GM21367 (cell line): ENCODE measurements around the gene DCLK3.

Source experiments
- ATAC-seq: cut with Tn5 transposase; IDR thresholded peaks from one replicate; pipeline ENCODE4 v1.9.1; 2021; ENCODE audit not compliant: unreplicated experiment

Gene DCLK3

GRCh38 chr3:36679384-36680200, 84.8 kb downstream of the DCLK3 start:
- ATAC-seq: no peak

DNA sequence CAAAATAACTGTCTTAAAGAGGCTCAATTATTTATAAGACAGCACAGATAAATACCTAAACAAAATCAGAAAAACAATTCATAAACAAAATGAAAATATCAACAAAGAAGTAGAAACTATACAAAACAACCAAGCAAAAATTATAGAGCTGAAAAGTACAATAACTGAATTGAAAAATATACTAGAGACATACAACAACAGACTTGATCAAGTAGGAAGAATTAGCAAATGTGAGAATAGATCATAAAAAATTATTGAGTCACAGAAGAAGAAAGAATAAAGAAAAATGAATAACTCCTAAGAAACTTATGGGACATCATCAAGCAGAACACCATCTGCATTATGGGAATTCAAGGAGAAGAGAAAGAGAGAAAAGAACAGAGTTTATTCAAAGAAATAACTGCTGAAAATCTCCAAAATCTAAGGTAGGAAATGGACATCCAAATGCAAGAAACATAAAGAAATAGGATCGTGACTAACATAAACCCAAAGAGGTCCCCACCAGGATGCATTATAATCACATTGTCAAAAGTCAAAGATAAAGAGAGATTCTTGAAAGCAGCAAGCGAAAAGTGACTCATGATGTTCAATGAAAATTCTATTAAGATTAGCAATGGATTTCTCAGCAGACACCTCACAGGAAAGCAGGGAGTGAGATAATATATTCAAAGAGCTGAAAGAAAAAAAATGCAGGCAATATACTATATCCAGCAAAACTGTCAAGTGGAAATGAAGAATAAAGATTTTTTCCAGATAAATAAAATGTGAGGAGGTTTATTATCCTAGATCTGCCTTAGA, 85.9 kb downstream of the DCLK3 start:
- ATAC-seq: no peak

DNA sequence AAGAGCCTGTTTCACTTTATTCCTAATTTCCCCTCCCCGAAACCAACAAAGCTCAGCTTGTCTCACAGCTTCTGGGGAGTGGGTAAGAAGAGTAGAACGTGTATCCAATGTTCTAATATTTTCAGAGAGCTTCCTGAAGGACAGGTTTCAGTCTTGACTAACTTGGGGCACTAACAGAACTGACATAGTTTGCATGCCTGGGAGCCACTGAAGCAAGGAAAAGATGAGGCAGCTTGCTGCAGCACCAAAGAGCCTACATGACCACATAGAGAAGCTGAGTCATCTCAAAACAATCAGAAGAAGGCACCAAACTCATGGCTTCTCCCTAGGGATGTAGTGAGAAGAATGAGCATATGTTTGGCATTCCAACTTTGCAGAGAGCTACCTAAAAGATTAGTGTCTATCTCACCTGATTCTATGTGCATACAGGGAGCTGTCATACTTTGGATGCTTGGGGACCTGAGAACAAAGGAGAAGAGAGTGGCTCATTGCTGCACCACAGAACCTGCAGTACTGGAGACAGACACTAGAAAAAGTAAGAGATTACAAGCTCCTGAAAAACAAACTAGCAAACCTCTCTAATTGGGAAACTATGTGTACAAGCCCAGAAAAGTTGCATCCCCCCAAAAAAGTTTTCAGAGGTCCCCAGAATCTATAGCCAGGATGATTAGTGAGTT, 86.9 kb downstream of the DCLK3 start:
- ATAC-seq: peak; percentile 68

- ATAC-seq: no peak
Measured at GRCh38 chr3:36674816-36675215, 89.5 kb downstream of the DCLK3 start.

GRCh38 chr3:36669764-36670163, 94.6 kb downstream of the DCLK3 start:
- ATAC-seq: no peak

GRCh38 chr3:36666166-36666565, 98.2 kb downstream of the DCLK3 start:
- no peak for ATAC-seq

GRCh38 chr3:36663666-36664291, 100.6 kb downstream of the DCLK3 start:
- ATAC-seq: no peak

GRCh38 chr3:36662626-36663025, 101.7 kb downstream of the DCLK3 start:
- ATAC-seq: no peak
